ENCODE results near the gene DNAJB1. TPM values are rescaled to one million over a fixed set of nuclear protein-coding genes. Genes with fewer than 3 reads are reported as not detected.

The DNAJB1 gene
- total and polyA plus RNA-seq, 2 experiments from 2014 or later = 101 to 124 TPM

DNA sequence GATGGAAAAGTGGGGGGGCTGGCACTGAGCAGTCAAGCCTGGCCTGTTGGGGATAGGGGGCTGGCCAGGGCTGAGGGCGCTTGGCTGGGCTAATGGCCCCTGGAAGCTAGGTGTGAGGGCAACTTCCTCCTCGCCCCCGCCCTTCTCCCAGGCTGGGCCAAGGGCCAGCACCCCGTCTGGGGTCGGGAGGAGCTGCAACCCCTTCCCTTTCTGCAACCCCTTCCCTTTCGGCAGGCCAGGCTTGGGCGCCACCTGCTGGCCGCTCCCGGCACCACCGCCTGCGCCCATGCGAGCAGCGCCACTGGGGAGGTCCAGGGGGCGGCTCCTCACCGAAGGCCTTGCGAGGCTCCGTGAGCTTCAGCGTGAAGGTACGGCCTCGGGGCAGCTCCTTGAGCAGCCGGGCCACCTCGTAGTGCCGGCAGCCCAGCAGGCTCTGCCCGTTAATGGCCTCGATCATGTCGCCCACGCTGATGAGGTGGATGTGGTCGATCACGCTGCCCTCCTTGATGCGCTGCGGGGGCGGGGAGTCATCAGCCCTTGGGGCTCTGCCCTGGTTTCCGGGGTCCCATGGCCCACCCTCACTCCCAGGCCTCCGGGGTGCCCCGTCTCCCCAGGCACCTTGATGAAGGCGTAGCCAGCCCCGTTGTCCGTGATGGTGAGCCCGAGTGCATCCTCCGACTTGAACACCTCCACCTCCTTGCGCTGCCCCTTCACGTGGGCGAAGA lies 38.1 kb downstream of the DNAJB1 start:
- in situ Hi-C loops (cut with MboI) = no loop called here

GRCh38 chr19:14479309-14479974 lies 38.8 kb downstream of the DNAJB1 start:
- H3K36me3 ChIP-seq (ENCODE audit: low read depth) = peaks cover 14% of the 10 kb centered on the region; the same call in 1 of the 2 replicates
- H3K9me2 ChIP-seq (ENCODE audit: insufficient read depth) = no peaks in the 10 kb centered on the region
- peaks cover 6% of the 10 kb centered on the region; the same call in 1 of the 2 replicates for H3F3A ChIP-seq (ENCODE audit: insufficient read depth)
- H3K9me3 ChIP-seq (ENCODE audit: low read depth) = no peaks in the 10 kb centered on the region
- H3K9ac ChIP-seq = no peak overlapping the region
- no peaks in the 10 kb centered on the region for H4K20me1 ChIP-seq (ENCODE audit: insufficient read depth)
- in situ Hi-C loops (cut with MboI) = no loop called here
- peaks cover 4% of the 10 kb centered on the region; the same call in 1 of the 2 replicates for H3K79me2 ChIP-seq (ENCODE audit: insufficient read depth)
- no peak overlapping the region for H3K4me2 ChIP-seq (ENCODE audit: unreplicated experiment)
- H3K27me3 ChIP-seq (replicated peaks; ENCODE audit: insufficient read depth) = no peaks in the 10 kb centered on the region
- WGBS, 2 experiments (ENCODE audit: low coverage in 1 of 2, low lambda C conversion rate in 2 of 2, missing lambda C conversion rate in 2 of 2) = 96 to 97% methylated on average over 12 to 14 of the region's 14 CpGs
- H3K4me1 ChIP-seq (ENCODE audit: insufficient read depth) = peaks cover 11% of the 10 kb centered on the region
- TF ChIP-seq EZH2phosphoT487 (IDR thresholded peaks at IDR 0.05; ENCODE audit: insufficient read depth, low read depth) (no peak), EZH2 (IDR thresholded peaks at IDR 0.05; ENCODE audit: insufficient read depth, poor library complexity, severe bottlenecking) (no peak)
- no peak overlapping the region for H3K27ac ChIP-seq
- H3K4me3 ChIP-seq = no peak overlapping the region
- no peak for DNase-seq
- no peak overlapping the region for H2AFZ ChIP-seq

More for the DNA sequence above, 38.1 kb downstream of the DNAJB1 start:
- no peak overlapping the region for H3K4me2 ChIP-seq (ENCODE audit: unreplicated experiment)
- H3K36me3 ChIP-seq (ENCODE audit: low read depth) = peaks cover 14% of the 10 kb centered on the region; the same call in 1 of the 2 replicates
- H3F3A ChIP-seq (ENCODE audit: insufficient read depth) = peaks cover 6% of the 10 kb centered on the region; the same call in 1 of the 2 replicates
- DNase-seq = no peak
- WGBS, 2 experiments (ENCODE audit: low coverage in 1 of 2, low lambda C conversion rate in 2 of 2, missing lambda C conversion rate in 2 of 2) = 69% methylated on average over 38 to 43 of the region's 43 CpGs
- H4K20me1 ChIP-seq (ENCODE audit: insufficient read depth) = no peaks in the 10 kb centered on the region
- no peak overlapping the region for H3K27ac ChIP-seq
- H3K9me2 ChIP-seq (ENCODE audit: insufficient read depth) = no peaks in the 10 kb centered on the region
- no peaks in the 10 kb centered on the region for H3K27me3 ChIP-seq (replicated peaks; ENCODE audit: insufficient read depth)
- H2AFZ ChIP-seq = no peak overlapping the region
- H3K9me3 ChIP-seq (ENCODE audit: low read depth) = no peaks in the 10 kb centered on the region
- no peak for TF ChIP-seq EZH2phosphoT487 (IDR thresholded peaks at IDR 0.05; ENCODE audit: insufficient read depth, low read depth)
- TF ChIP-seq EZH2 (IDR thresholded peaks at IDR 0.05; ENCODE audit: insufficient read depth, poor library complexity, severe bottlenecking) = no peak
- peaks cover 8% of the 10 kb centered on the region; the same call in 1 of the 2 replicates for H3K79me2 ChIP-seq (ENCODE audit: insufficient read depth)
- H3K4me3 ChIP-seq = no peak overlapping the region
- no peak overlapping the region for H3K9ac ChIP-seq
- peaks cover 11% of the 10 kb centered on the region for H3K4me1 ChIP-seq (ENCODE audit: insufficient read depth)

DNA sequence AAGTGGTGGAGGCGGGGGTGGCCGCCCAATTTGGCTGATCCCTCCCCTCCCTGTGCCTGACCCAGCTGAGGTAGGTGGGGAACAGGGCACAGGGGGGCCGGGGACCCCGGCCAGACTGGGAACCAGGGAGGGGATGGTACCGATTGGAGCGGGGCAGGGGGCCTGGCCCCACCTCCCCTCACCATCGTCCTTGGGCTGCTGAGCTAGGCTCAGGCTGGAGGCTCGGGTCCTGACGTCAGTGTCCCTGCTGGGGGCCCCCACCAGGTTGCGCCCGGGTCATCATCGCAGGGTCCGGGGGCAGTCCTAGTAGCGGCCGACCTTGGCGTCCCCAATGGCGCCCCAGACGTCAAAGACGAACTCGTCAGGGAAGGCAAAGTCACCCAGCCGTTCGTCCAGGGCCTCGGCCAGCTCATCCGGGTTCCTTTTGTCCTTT lies 40.1 kb downstream of the DNAJB1 start:
- 84 to 90% methylated on average over 15 to 21 of the region's 24 CpGs for WGBS, 2 experiments (ENCODE audit: low coverage in 1 of 2, low lambda C conversion rate in 2 of 2, missing lambda C conversion rate in 2 of 2)

GRCh38 chr19:14477418-14478112 lies 40.6 kb downstream of the DNAJB1 start:
- Histone ChIP-seq H3K4me2 (ENCODE audit: unreplicated experiment) (no peak overlapping the region), H3K79me2 (ENCODE audit: insufficient read depth) (no peaks in the 10 kb centered on the region), H3K9me2 (ENCODE audit: insufficient read depth) (no peaks in the 10 kb centered on the region), H3K36me3 (ENCODE audit: low read depth) (peaks cover 14% of the 10 kb centered on the region; the same call in 1 of the 2 replicates), H3F3A (ENCODE audit: insufficient read depth) (peaks cover 6% of the 10 kb centered on the region; the same call in 1 of the 2 replicates), H2AFZ (no peak overlapping the region), H4K20me1 (ENCODE audit: insufficient read depth) (no peaks in the 10 kb centered on the region), H3K9ac (no peak overlapping the region), H3K27me3 (replicated peaks; ENCODE audit: insufficient read depth) (no peaks in the 10 kb centered on the region), H3K4me3 (no peak overlapping the region), H3K27ac (no peak overlapping the region), H3K4me1 (ENCODE audit: insufficient read depth) (peaks cover 11% of the 10 kb centered on the region), H3K9me3 (ENCODE audit: low read depth) (no peaks in the 10 kb centered on the region)
- TF ChIP-seq EZH2 (IDR thresholded peaks at IDR 0.05; ENCODE audit: insufficient read depth, poor library complexity, severe bottlenecking) (no peak), EZH2phosphoT487 (IDR thresholded peaks at IDR 0.05; ENCODE audit: insufficient read depth, low read depth) (no peak)
- DNase-seq = no peak
- in situ Hi-C loops (cut with MboI) = no loop called here
- WGBS, 2 experiments (ENCODE audit: low coverage in 1 of 2, low lambda C conversion rate in 2 of 2, missing lambda C conversion rate in 2 of 2) = 78 to 81% methylated on average over 9 to 10 of the region's 10 CpGs

More for the DNA sequence above, 40.1 kb downstream of the DNAJB1 start:
- no peak for DNase-seq
- Histone ChIP-seq H4K20me1 (ENCODE audit: insufficient read depth) (no peaks in the 10 kb centered on the region), H3K4me2 (ENCODE audit: unreplicated experiment) (no peak overlapping the region), H3F3A (ENCODE audit: insufficient read depth) (peaks cover 6% of the 10 kb centered on the region; the same call in 1 of the 2 replicates), H3K27me3 (replicated peaks; ENCODE audit: insufficient read depth) (no peaks in the 10 kb centered on the region), H2AFZ (no peak overlapping the region), H3K4me1 (ENCODE audit: insufficient read depth) (peaks cover 11% of the 10 kb centered on the region), H3K4me3 (no peak overlapping the region), H3K79me2 (ENCODE audit: insufficient read depth) (no peaks in the 10 kb centered on the region), H3K9me3 (ENCODE audit: low read depth) (no peaks in the 10 kb centered on the region), H3K27ac (no peak overlapping the region), H3K36me3 (ENCODE audit: low read depth) (peaks cover 14% of the 10 kb centered on the region; the same call in 1 of the 2 replicates), H3K9me2 (ENCODE audit: insufficient read depth) (no peaks in the 10 kb centered on the region), H3K9ac (no peak overlapping the region)
- in situ Hi-C loops (cut with MboI) = no loop called here
- TF ChIP-seq EZH2phosphoT487 (IDR thresholded peaks at IDR 0.05; ENCODE audit: insufficient read depth, low read depth) (no peak), EZH2 (IDR thresholded peaks at IDR 0.05; ENCODE audit: insufficient read depth, poor library complexity, severe bottlenecking) (no peak)

All from GM23248 (cell line).